GM08714 (cell line): ENCODE results near the gene GPR107.

Experiments used
- H3K4me3 ChIP-seq: fragments of 200-500 bp; sonication (Bioruptor generic); 2 replicates; pipeline ENCODE4 v1.5.1; 2014; ENCODE audit warnings: mild to moderate bottlenecking, low read length, inconsistent platforms
- ZNF274 ChIP-seq: IDR thresholded peaks from 2 replicates; pipeline ENCODE4 v1.6.1; 2012; ENCODE audit warnings: mild to moderate bottlenecking, low read depth, low read length

GPR107 gene

DNA sequence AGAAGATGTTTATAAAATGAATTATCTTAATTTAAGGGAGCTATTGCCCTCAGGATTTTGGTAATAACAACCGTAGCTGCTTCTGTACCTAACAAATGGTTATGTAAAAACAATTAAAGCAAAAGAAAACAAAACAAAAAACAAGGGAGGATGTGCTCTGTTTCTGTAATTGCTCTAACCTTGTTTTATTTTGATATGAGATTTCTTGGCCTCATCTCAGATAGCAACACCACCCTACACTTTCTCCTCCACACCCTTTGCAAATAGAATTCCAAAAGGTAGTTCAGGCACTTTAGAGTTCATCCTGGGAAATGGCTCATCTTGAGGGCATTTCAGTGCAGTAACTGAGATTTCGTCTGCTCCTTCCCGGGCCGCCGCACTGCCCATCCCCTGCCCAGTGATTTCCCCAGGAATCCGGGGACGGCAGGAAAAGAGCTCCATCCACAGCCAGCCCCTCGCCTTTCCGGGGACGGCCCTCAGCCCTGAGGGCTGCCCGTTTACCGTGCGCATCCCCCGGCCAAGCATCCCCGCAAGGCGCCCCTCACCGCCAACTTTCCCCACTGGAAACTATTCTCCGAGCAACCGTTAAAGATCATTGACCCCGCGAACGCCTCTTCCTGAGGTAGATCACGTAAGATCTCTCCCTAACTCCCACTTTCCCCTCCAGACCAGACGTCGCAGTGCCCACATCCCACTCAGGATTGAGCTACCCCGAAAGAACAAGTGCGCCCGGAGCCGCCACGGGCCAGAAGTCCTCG lies 11.9 kb upstream of the GPR107 start:
- TF ChIP-seq ZNF274: no peak
- H3K4me3 ChIP-seq: peak overlapping the region; percentile 94

- TF ChIP-seq ZNF274: no peak
Measured at GRCh38 chr9:130042406-130042884, 11.3 kb upstream of the GPR107 start.

DNA sequence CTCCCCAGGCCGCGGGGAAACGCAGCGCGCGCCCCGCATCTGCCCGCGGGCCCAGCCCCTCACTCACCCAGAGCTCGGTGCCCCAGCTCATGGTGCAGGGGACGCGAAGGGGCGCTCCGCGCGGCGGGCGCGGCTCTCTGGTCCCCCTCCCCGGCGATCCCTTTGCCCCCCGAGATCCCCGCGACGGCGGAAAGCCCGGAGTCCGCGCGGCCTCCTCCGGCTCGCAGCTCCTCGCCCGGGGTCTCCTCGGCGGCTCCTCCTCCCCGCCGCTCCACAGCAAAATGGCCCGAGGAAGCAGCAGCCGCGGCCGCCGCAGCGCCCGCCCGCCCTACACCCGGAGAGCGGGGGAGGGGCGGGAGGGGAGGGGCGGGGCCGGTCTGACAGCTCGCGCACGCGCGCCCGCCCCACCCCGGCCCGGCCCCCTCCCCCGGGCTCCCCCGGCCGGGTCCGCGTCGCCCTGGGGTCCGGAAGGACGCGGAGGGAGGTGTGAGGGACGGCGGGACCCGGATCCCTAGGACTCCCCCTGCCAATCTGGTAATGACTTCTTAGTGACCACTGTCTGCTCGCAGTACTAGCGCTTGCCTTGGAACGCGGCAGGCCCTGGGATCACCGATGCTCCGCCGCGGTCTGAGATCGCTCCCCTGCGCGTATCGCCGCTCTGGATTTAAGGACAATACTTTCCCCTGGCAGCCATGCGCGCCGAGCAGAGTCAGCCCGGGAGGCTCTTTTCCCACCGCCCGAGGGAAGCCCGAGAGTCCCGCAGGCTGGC lies 10.6 kb upstream of the GPR107 start, which contains the start of gene FNBP1:
FNBP1 (minus strand) TSS at position 305 of the 769 bp plus-strand sequence; CDS start at position 91, 214 bp downstream.
- no peak for TF ChIP-seq ZNF274
- peak within 1 kb of the TSS; percentile 94 for H3K4me3 ChIP-seq

More at GRCh38 chr9:130042406-130042884, 11.3 kb upstream of the GPR107 start:
- H3K4me3 ChIP-seq: peak overlapping the region; percentile 94

GRCh38 chr9:130043654-130044623 lies 9.8 kb upstream of the GPR107 start:
- H3K4me3 ChIP-seq: peak overlapping the region; percentile 64; the same call in 1 of the 2 replicates
- no peak for TF ChIP-seq ZNF274

DNA sequence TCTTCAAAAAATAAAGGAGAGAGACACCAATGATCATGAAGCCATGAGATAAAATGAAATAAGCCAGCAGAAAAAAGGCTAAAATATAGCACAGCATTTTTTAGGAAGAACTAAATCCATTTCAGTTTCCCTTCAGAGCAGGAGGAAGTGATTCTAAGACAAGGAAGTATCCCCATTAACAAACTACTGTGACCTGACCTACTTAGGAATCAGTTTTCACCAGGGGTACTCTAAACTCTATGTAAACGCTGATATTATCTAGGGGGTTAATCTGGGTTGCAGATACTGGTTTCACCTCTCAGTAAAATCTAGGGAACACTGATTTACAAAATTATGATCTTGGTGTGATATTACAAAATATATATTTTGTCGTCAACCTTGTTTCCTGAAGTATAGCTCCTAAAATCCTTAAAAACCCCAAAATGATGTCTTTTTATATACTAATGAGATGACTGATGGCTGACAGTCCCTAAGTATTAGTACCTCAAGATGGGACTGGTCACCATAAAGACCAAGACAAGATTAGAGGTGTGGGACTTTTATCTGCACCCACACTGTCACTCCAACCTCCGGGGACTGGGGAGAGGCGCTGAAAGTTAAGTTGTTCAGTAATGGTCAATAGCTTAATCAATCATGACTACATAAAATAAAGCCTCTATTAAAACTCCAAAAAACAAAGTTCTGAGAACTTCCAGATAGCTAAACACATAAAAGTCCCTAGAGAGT lies 7.8 kb upstream of the GPR107 start:
- H3K4me3 ChIP-seq: no peak overlapping the region
- no peak for TF ChIP-seq ZNF274

DNA sequence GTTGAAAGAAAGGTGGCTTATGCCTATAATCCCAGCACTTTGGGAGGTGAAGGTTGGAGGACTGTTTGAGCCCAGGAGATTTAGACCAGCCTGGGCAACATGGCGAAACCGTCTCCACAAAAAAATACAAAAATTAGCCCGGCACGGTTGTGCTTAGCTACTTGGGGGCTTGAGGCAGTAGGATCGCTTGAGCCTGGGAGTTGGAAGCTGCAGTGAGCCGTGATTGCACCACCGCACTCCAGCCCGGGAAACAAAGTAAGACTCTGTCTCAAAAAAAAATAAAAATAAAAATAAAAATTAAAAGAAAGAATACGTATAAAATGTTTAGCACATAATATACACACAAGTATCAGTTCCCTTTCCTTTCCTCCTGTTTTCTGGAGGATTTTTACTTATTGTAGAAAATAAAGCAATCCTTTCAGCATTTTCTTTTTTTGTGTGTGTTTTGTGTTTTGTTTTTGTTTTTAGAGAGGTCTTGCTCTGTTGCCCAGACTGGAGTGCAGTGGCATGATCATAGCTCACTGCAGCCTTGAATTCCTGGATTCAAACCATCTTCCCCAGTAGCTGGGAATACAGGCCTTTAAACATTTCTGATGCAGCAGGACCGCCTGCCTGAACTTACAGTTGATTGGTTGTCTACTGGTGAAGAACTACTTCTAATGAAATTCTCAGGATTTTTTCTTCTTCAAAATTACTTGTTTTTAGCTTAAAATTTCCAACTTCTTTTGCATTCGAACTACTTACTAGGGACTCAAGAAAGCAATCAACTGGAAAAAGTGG lies 4.1 kb upstream of the GPR107 start:
- H3K4me3 ChIP-seq: no peak overlapping the region
- no peak for TF ChIP-seq ZNF274

DNA sequence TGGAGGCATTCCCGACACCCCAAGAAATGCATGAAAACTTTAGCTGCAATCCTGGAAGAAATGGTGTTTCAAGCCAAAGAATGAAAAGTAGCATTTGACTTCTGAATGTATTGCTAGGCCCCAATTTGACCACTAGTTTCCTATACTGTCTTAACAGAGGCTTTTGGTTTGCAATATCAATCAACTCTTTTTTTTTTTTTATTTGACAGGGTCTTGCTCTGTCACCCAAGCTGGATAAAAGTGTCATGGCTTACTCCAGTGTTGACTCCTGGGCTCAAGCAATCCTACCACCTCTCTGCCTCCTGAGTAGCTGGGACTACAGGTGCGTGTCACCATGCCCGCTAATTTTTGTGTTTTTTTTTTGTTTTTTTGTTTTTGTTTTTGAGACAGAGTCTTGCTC lies 3.2 kb upstream of the GPR107 start:
- no peak for TF ChIP-seq ZNF274
- no peak overlapping the region for H3K4me3 ChIP-seq

- TF ChIP-seq ZNF274: no peak
- H3K4me3 ChIP-seq: no peak overlapping the region
Measured at GRCh38 chr9:130051855-130052254, 1.9 kb upstream of the GPR107 start.

GRCh38 chr9:130053109-130053503 lies 600 bp upstream of the GPR107 start:
- TF ChIP-seq ZNF274: no peak
- H3K4me3 ChIP-seq: peak overlapping the region; percentile 92

DNA sequence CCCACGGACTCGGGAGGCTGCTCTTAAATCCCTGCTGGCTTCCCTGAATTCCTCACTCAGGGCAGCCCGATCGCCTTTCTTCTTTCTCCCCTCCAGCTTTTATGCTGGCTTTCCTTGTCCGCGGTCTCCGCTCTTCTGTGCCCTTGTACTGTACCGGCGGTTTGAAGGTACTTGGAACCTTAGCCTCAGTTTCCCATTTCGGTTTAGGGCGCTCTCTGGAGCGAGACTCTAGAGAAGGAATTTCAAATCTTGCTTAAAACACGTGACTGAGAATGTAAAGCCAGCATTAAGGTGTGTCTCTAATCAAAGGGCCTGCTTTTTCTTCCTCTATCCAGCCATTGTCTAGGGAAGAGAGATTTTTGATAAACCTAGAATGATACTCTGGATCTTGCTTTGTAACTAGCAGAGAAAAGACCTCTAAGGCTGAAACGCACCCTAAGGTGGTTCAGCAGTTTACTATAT lies 650 bp downstream of the GPR107 start:
- TF ChIP-seq ZNF274: no peak
- peak overlapping the region; percentile 92 for H3K4me3 ChIP-seq

DNA sequence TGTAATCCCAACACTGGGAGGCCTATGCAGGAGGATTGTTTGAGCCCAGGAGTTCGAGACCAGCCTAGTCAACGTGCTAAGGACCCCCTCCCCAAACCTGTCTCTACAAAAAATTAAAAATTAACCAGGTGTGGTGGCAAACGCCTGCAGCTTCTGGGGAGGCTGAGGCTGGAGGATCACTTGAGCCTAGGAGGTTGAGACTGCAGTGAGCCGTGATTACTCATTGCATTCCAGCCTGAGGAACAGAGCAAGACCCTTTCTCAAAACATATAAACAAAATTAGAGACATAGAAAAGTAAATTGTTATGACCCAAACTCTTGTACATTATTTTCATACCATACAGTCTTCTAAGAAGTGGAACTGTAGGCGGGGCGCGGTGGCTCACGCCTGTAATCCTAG lies 1.1 kb downstream of the GPR107 start:
- no peak for TF ChIP-seq ZNF274
- peak overlapping the region; percentile 92 for H3K4me3 ChIP-seq

- no peak overlapping the region for H3K4me3 ChIP-seq
- TF ChIP-seq ZNF274: no peak
Measured at GRCh38 chr9:130058154-130058553, 4.4 kb downstream of the GPR107 start.
